NCI-H748 (cell line): Measurements from ENCODE around the gene BAZ1A.
"Not testable (repeated sequence)": the region's sequence is repeated elsewhere in the genome, so short reads cannot be mapped to it uniquely, and the experiment has no call there.

Experiments used
- DNase-seq: peaks from one replicate; lab custom pipeline; 2025; ENCODE audit not compliant: unreplicated experiment; lab: John Stamatoyannopoulos, UW

The BAZ1A gene

GRCh38 chr14:34792598-34792997 is 82.6 kb downstream of the BAZ1A start:
- no peak for DNase-seq

- DNase-seq: no peak
Measured at GRCh38 chr14:34785223-34786006, 89.7 kb downstream of the BAZ1A start.

- DNase-seq: no peak
Measured at GRCh38 chr14:34782031-34782430, 93.1 kb downstream of the BAZ1A start.

- no peak for DNase-seq
Measured at GRCh38 chr14:34781242-34781641, 93.9 kb downstream of the BAZ1A start.

- no peak for DNase-seq
Measured at GRCh38 chr14:34780646-34781045, 94.5 kb downstream of the BAZ1A start.

- DNase-seq: no peak
Measured at GRCh38 chr14:34778744-34779143, 96.4 kb downstream of the BAZ1A start.

GRCh38 chr14:34776611-34777010 is 98.5 kb downstream of the BAZ1A start:
- DNase-seq: no peak

- DNase-seq: no peak
Measured at GRCh38 chr14:34775922-34776321, 99.2 kb downstream of the BAZ1A start.

- no peak for DNase-seq
Measured at GRCh38 chr14:34775342-34775741, 99.8 kb downstream of the BAZ1A start.

- DNase-seq: no peak
Measured at GRCh38 chr14:34770901-34771300, 104.3 kb downstream of the BAZ1A start.

GRCh38 chr14:34766606-34767005 is 108.6 kb downstream of the BAZ1A start:
- DNase-seq: no peak

GRCh38 chr14:34766060-34766459 is 109.1 kb downstream of the BAZ1A start:
- DNase-seq: no peak

- DNase-seq: no peak
Measured at GRCh38 chr14:34755215-34755614, 119.9 kb downstream of the BAZ1A start.

- no peak for DNase-seq
Measured at GRCh38 chr14:34754687-34755086, 120.5 kb downstream of the BAZ1A start.

- no peak for DNase-seq
Measured at GRCh38 chr14:34750670-34751069, 124.5 kb downstream of the BAZ1A start.

- DNase-seq: no peak
Measured at GRCh38 chr14:34750233-34750632, 124.9 kb downstream of the BAZ1A start.

GRCh38 chr14:34749408-34749807 is 125.8 kb downstream of the BAZ1A start:
- no peak for DNase-seq

- DNase-seq: no peak
Measured at GRCh38 chr14:34742270-34743115, 132.7 kb downstream of the BAZ1A start.

GRCh38 chr14:34741840-34742239 is 133.3 kb downstream of the BAZ1A start:
- DNase-seq: no peak

- DNase-seq: not testable (repeated sequence)
Measured at GRCh38 chr14:34740139-34740538, 135.0 kb downstream of the BAZ1A start.

- DNase-seq: not testable (repeated sequence)
Measured at GRCh38 chr14:34737079-34737478, 138.1 kb downstream of the BAZ1A start.

- no peak for DNase-seq
Measured at GRCh38 chr14:34733245-34733644, 141.9 kb downstream of the BAZ1A start.
